GM21381 (cell line): ENCODE data around the gene CRTC1.
"Not testable (repeated sequence)": the region's sequence is repeated elsewhere in the genome, so short reads cannot be mapped to it uniquely, and the experiment has no call there.

Experiments
- ATAC-seq: cut with Tn5 transposase; IDR thresholded peaks from one replicate; pipeline ENCODE4 v1.9.1; 2021; ENCODE audit warnings: mild to moderate bottlenecking, moderate library complexity; ENCODE audit not compliant: unreplicated experiment

CRTC1 gene

GRCh38 chr19:18725841-18726770 is 42.6 kb downstream of the CRTC1 start:
- no peak for ATAC-seq

- no peak for ATAC-seq
Measured at GRCh38 chr19:18726846-18727245, 43.4 kb downstream of the CRTC1 start.

DNA sequence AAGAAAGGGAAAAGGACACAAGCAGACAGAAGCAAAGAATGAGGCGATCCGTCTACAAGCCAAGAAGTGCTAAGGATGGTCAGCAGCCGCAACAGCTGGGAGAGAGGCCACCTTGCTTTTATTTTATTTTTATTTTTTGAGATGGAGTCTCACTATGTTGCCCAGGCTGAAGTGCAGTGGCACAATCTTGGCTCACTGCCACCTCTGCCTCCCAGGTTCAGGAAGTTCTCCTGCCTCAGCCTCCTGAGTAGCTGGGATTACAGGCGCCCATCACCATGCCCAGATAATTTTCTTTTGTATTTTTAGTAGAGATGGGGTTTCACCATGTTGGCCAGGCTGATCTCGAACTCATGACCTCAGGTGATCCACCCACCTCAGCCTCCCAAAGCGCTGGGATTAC is 44.1 kb downstream of the CRTC1 start:
- not testable (repeated sequence) for ATAC-seq

DNA sequence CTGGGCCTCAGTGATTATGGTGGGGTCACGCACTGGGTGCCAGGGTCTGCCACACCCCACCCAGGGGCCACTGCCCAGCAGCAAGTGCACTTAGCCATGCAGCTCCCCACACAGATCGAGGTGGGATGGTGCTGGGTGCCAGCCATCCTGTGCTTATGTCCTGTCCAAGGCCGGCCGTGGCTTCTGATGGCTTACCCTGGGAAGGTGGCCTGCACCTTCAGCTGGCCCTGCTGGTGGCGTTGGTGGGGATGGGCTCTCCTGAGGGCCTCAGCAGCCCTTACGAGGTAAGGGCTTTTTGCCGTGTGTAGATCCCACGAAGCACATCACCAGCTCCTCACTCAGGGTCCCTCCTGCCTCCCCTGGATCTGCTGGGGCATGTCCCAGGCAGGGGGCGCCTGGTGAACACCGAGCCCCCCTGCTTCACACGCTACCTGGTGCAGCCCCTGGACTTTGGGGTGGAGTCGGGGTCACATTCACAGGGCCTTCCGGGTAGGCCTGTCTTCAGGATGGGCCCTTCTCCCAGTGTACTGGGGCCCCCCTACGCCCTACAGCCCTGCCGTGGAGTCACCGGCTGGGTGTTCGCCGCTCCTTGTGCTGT is 46.6 kb downstream of the CRTC1 start:
- ATAC-seq, result no peak

DNA sequence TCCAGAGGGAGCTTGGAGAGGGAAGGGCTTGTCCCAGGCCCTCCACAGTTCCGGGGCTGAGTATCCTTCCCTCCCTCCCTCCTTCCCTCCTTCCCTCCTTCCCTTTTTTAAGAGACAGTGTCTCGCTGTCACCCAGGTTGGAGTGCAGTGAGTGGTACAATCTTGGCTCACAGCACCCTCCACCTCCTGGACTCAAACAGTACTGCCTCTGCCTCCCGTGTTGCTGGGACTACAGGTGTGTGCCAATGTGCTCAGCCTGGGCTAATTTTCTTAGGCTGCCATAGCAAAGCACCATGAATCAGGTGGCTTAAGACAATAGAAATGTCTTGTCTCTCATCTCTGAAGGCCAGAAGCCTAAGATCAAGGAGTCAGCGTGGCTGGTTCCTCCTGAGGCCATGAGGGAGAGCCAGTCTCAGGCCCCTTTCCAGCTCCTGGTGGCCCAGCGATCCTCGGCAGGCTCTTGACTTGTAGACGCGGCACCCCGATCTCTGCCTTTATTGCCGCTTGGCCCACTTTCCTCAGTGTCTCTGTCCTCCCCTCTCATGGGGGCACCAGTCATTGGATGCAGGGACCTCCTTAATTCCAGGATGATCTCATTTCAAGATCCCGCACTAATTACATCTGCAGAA is 47.5 kb downstream of the CRTC1 start:
- ATAC-seq, result no peak

GRCh38 chr19:18731562-18732008 is 48.1 kb downstream of the CRTC1 start:
- no peak for ATAC-seq

DNA sequence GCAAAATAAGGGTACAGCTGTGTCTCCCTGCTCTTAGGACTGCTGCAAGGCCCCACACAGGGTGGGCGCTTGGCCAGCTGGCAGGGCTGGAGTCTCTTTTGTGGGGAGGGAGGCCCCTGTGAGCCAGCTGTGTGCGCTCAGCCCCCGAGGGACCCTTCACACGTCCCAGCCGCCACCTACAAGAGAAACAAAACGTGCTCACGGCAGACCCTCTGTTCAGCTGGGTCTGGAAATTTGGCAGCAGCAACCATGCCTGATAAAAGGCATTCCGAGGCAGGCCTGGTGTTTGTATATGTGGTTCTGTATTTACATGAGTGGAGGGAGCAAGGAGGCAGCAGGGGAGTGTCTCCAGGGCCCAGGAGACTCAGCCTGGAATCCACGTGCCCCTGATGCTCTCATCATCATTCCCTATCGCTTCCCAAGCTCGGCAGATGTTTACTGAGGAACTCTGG is 49.7 kb downstream of the CRTC1 start:
- no peak for ATAC-seq

- ATAC-seq, result not testable (repeated sequence)
Measured at GRCh38 chr19:18733762-18734332, 50.4 kb downstream of the CRTC1 start.

- ATAC-seq, result no peak
Measured at GRCh38 chr19:18735324-18735723, 51.8 kb downstream of the CRTC1 start.

GRCh38 chr19:18735752-18736151 is 52.3 kb downstream of the CRTC1 start:
- no peak for ATAC-seq

DNA sequence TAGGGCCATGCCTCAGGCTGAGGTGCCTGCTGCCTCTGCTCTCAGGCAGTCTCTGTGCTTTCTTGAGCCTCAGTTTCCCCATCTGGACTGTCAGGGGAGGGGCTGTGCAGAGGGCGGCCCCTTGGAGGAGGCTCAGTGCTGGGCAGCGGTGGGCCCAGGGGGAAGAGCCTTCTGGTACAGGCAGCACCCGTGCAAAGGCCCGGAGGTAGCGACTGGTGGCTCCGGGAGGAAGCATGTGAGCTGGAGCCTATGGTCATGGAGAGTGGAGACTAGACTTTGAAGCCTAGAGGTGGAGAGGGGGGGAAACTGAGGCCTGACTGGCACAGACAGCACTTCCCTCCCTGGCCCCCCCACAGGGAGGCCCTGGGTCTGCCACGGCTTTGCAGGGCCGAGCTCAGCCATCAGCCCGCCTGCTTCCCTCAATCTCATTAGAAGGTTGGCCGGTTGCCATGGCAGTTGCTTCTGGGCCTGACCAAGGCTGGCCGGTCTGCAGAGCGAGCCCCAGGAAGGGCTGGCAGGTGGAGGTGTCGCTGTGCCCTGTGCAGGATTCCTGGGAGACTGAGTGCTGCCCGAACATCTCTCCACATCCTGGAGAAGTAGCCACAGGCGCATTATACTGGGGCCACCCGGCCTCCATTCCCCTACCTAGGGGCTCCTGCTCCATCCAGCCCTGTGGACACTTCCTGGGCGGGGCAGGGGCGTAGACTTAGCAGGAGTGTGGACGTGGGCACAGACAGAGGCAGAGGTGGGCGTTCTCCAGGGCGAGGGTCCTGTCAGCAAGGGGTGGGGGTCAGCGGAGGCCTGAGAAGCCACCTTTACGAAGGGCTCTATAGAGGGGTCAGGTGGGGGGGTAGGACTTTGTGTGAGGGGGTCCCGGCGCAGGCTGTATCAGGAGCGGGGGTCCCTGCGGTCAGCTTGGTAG is 53.2 kb downstream of the CRTC1 start:
- no peak for ATAC-seq

DNA sequence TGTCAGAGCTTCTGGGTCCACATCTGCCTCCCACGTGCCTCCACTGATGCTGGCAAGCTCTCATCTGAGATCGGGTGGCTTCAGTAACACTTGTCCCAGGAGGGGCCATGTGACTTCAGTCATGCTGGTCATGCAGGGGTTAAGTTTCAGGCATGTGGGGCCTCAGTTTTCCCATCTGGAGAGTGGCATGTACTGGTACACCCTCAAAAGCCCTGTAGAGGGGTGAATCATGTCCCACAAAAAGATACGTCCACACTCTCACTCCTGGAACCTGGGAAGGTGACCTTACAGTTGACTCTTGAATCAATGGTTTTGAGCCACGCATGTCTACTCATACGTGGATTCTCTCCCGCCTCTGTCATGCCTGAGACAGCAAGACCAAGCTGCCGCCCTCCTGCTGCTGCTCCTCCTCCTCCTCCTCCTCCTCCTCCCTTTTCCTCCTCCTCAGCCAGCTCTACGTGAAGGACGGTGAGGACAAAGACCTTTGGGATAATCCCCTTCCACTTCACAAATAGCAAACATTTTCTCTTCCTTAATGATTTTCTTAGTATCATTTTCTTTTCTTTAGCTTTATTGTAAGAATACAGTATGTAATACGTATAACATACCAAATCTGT is 54.0 kb downstream of the CRTC1 start:
- no peak for ATAC-seq

DNA sequence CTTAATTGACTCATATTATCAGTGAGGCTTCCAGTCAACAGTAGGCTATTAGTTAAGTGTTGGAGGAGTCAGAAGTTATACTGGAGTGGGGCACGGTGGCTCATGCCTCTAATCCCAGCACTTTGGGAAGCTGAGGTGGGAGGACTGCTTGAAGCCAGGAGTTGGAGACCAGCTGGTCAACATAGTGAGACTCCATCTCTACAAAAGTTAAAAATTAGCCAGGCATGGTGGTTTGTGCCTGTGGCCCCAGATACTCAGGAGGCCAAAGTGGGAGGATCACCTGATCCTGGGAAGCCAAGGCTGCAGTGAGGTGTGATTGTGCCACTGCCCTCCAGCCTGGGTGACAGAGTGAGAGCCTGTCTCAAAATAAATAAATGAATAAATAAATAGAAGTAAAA is 54.5 kb downstream of the CRTC1 start:
- no peak for ATAC-seq

GRCh38 chr19:18738961-18739690 is 55.6 kb downstream of the CRTC1 start:
- ATAC-seq, result no peak

DNA sequence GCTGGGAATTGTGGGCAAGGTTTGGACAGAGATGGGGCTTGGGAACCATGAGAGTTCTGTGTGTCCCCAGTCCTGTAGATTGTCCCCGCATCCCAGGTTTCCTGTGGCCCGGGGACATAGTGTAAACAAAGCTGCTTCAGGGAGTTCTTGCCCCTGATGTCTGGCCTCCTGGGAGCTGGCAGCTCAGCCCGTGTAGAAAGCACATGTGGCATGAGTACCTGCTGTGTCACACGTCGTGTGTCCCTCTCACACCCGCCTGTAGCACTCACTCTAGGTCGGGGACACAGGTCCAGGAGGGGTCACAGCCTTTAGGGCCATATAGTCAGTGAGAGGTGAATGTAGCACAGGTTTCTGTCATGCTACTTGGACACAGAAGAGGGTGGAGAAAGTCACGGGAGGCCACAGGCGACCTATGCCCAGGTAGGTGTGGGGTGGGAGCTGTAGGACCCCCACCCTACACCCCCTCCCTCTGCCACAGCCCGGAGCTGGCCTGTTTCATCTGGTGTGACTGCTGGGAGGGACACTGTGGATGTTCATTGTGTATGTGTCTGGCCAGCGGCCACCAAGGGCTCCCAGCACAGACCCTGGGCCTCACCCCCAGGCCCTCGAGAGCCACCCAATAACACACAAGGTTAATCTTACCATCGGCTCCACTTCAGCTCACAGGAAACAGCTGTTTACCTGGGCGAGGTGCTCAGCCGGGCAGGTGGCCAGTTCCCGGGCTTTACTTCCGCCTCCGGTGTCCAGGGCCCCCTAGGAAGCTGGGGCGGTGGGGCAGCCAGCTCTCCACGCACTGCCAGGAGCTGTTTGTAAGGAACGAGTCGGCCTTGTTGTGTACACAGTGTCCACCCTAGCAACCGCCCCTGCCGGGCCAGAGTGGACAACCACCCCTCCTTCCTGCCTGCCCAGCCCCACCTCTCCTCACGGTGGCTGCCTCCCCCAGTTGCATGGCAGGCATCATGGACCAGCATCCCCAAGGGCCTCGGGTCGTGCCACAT is 57.9 kb downstream of the CRTC1 start:
- no peak for ATAC-seq

GRCh38 chr19:18742324-18742723 is 58.8 kb downstream of the CRTC1 start:
- no peak for ATAC-seq

DNA sequence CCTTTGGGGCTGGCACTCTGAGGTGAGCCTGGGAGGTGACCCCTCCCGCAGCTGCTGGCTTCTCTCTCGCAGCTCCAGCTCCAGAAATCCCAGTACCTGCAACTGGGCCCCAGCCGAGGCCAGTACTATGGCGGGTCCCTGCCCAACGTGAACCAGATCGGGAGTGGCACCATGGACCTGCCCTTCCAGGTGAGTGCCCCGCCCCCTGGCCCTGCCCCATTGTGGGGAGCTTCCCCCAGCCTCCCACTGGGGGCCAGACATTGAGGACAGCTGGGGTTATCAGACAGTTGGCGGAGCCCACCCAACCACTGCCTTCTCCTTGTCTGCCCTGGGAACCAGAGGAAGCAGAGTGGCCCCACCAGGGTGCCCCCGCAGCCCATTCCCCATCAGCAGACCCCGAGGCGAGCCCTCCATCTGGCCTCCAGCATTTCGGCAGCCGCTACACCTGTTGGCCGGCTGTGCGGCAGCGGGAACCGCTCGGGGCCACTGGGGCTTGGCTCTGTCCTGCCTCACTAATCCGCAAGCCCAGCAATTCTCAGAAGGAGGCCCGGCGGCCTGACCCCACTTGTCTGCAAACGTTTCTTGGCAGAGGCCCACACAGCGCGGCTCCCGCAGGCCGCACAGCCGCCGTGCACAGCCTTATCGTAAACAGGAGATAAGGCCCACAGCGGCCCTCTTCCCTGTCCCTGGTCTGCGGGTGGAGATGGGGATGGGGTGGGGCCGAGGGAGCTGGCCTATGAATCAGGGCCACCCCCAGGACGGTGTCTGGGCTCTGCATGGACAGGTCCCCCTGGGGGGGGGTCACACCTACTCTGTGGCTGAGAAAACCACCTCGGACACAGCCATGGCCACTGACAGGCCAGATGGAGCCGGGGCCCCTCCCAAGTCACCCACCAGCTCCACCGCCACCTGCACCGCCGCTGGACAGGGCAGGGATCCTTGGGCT is 59.6 kb downstream of the CRTC1 start:
- no peak for ATAC-seq
